Chondrocyte (in vitro differentiated cells): ENCODE measurements around the gene NBAS. TPM values are rescaled to one million over a fixed set of nuclear protein-coding genes. Genes with fewer than 3 reads are reported as not detected.
"Not testable (repeated sequence)": the region's sequence is repeated elsewhere in the genome, so short reads cannot be mapped to it uniquely, and the experiment has no call there.

Experiments
- DNase-seq: peaks from one replicate; pipeline ENCODE4 v3.0.0; 2021; ENCODE audit warnings: mixed read lengths, low spot score
- H3K27ac Mint-ChIP-seq: one replicate; pipeline ENCODE4 v1.8.0; 2021; ENCODE audit warnings: mild to moderate bottlenecking, moderate library complexity, mixed read lengths; ENCODE audit not compliant: unreplicated experiment
- H3K27me3 Mint-ChIP-seq: 2 replicates; pipeline ENCODE4 v1.8.0; 2021; ENCODE audit warnings: low read depth, mixed read lengths
- H3K36me3 Mint-ChIP-seq: 2 replicates; pipeline ENCODE4 v1.8.0; 2021; ENCODE audit warnings: low read depth, mixed read lengths
- H3K4me1 Mint-ChIP-seq: 2 replicates; pipeline ENCODE4 v1.8.0; 2021; ENCODE audit warnings: low read depth, mild to moderate bottlenecking, mixed read lengths
- H3K4me3 Mint-ChIP-seq: one replicate; pipeline ENCODE4 v1.8.0; 2021; ENCODE audit warnings: mild to moderate bottlenecking, moderate library complexity, mixed read lengths; ENCODE audit not compliant: unreplicated experiment
- H3K9me3 Mint-ChIP-seq: 2 replicates; pipeline ENCODE4 v1.8.0; 2021; ENCODE audit warnings: low read depth, mixed read lengths
- total RNA-seq: library from RNA; stranded (reverse); gene quantifications from 3 replicates; pipeline ENCODE4 v1.2.1, GENCODE V29; 2021
- TF ChIP-seq, protein P1 (sequence below): fragments of 200-600 bp; sonication (generic); IDR thresholded peaks from 2 replicates; pipeline ENCODE4 v1.5.0; 2021; ENCODE audit warnings: antibody characterized with exemption, mild to moderate bottlenecking, moderate library complexity

Gene NBAS
- total RNA-seq, 1 donor from 2014 or later, result 47.6 TPM

DNA sequence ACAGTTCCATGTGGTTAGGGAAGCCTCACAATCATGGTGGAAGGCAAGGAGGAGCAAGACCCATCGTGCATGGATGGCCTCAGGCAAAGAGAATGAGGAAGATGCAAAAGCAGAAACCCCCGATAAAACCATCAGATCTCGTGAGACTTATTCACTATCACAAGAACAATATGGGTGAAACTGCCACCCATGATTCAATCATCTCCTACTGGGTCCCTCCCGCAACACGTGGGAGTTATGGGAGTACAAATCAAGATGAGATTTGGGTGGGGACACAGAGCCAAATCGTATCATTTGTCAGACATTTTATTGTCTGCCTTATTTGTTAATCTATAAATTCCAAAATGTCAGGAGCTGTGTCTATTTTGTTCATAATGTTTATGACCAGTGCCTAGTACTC is 17.6 kb downstream of the NBAS start:
- H3K4me1 Mint-ChIP-seq, result peaks cover 8% of the 10 kb centered on the region
- H3K27me3 Mint-ChIP-seq, result no peaks in the 10 kb centered on the region
- no peak overlapping the region for H3K4me3 Mint-ChIP-seq
- no peak overlapping the region for H3K27ac Mint-ChIP-seq
- TF ChIP-seq, protein P1, sequence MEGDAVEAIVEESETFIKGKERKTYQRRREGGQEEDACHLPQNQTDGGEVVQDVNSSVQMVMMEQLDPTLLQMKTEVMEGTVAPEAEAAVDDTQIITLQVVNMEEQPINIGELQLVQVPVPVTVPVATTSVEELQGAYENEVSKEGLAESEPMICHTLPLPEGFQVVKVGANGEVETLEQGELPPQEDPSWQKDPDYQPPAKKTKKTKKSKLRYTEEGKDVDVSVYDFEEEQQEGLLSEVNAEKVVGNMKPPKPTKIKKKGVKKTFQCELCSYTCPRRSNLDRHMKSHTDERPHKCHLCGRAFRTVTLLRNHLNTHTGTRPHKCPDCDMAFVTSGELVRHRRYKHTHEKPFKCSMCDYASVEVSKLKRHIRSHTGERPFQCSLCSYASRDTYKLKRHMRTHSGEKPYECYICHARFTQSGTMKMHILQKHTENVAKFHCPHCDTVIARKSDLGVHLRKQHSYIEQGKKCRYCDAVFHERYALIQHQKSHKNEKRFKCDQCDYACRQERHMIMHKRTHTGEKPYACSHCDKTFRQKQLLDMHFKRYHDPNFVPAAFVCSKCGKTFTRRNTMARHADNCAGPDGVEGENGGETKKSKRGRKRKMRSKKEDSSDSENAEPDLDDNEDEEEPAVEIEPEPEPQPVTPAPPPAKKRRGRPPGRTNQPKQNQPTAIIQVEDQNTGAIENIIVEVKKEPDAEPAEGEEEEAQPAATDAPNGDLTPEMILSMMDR, result no peak
- DNase-seq, result no peak
- no peaks in the 10 kb centered on the region for H3K9me3 Mint-ChIP-seq
- H3K36me3 Mint-ChIP-seq, result peaks cover 10% of the 10 kb centered on the region

DNA sequence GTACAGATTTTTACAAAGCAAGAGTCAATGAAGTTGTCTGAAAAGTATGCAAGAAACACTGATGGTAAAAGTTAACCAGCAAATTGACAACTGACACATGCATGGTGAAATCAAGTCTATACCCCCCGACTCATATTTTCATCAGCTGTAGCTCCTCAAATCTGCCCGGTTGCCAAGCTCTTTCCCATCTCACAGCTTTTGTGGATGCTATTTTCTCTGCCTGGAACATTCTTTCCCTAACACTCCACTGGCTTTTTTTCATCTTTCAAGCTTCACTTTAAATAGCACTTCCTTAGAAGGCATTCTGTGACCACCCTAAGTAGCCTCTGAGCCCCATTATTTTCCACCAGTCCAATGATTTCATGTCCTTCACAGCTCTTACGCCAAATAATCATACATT is 18.1 kb downstream of the NBAS start:
- no peak overlapping the region for H3K4me3 Mint-ChIP-seq
- H3K36me3 Mint-ChIP-seq, result peaks cover 9% of the 10 kb centered on the region
- H3K4me1 Mint-ChIP-seq, result peaks cover 8% of the 10 kb centered on the region
- TF ChIP-seq, protein P1, result no peak
- no peak for DNase-seq
- no peaks in the 10 kb centered on the region for H3K9me3 Mint-ChIP-seq
- H3K27ac Mint-ChIP-seq, result peak overlapping the region; percentile 10
- H3K27me3 Mint-ChIP-seq, result no peaks in the 10 kb centered on the region

DNA sequence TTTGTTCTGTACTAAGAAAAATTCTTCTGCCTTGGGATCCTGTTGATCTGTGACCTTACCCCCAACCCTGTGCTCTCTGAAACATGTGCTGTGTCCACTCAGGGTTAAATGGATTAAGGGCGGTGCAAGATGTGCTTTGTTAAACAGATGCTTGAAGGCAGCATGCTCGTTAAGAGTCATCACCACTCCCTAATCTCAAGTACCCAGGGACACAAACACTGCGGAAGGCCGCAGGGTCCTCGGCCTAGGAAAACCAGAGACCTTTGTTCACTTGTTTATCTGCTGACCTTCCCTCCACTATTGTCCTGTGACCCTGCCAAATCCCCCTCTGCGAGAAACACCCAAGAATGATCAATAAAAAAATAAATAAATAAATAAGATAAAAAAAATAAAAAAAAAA is 18.9 kb downstream of the NBAS start:
- not testable (repeated sequence) for DNase-seq, H3K27me3 Mint-ChIP-seq, H3K4me1 Mint-ChIP-seq, H3K36me3 Mint-ChIP-seq, H3K9me3 Mint-ChIP-seq, H3K27ac Mint-ChIP-seq, H3K4me3 Mint-ChIP-seq

DNA sequence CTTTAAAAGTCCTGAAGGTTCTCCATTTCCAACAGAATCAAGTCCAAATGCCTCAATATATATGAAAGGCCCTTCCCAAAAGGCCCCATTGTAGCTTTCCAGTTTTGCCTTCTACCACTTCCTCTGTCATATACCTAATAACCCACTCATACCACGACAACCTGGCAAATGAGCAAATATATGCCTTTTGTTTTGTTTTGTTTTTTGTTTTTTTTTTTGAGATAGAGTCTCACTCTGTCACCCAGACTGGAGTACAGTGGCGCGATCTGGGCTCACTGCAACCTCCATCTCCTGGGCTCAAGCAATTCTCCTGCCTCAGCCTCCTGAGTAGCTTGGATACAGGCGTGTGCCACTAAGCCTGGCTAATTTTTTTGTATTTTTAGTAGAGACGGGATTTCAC is 20.6 kb downstream of the NBAS start:
- peaks cover 12% of the 10 kb centered on the region for H3K36me3 Mint-ChIP-seq
- H3K4me1 Mint-ChIP-seq, H3K27ac Mint-ChIP-seq, H3K4me3 Mint-ChIP-seq, DNase-seq, H3K27me3 Mint-ChIP-seq, H3K9me3 Mint-ChIP-seq: not testable (repeated sequence)

DNA sequence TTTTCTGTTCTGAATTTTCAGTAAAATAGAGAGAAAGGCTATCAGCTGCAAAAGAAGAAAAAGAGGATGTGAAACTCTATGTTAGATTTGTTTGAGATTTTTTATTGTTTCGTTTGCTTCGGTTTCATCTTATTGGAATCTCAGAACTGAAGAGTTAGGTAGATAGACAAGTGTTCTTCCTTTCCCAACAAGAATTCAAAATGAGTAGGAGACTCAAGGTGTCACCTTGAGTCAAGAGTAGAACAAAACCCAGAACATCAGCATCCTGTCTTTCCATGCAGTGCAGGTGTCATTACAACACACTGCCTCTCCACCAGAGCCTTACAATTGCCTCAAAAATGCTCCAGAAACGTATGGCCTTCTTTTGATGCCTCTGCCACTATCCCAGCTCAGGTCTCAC is 21.1 kb downstream of the NBAS start:
- TF ChIP-seq, protein P1, result no peak
- H3K4me3 Mint-ChIP-seq, result no peak overlapping the region
- peaks cover 12% of the 10 kb centered on the region for H3K36me3 Mint-ChIP-seq
- H3K9me3 Mint-ChIP-seq, result peaks cover 4% of the 10 kb centered on the region
- H3K27ac Mint-ChIP-seq, result no peak overlapping the region
- H3K27me3 Mint-ChIP-seq, result no peaks in the 10 kb centered on the region
- H3K4me1 Mint-ChIP-seq, result peaks cover 8% of the 10 kb centered on the region
- DNase-seq, result no peak

DNA sequence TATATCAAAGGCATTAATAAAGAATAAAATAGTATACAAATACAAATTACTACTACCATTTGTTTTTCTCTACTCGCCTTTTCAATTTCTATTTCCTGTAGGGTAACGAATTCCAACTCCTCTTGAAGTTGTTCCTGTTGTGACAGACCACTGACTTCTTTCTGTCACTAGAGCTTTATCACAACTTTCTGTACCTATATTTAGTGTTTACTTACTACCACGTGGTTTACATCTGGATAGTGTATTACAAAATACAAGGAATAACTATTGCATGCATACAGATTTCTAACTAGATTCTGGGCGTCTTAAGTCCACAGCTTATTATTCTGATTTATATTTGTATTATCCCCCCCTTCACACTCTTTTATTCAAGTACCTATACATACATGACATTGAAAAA is 22.3 kb downstream of the NBAS start:
- H3K27ac Mint-ChIP-seq, result no peak overlapping the region
- peaks cover 8% of the 10 kb centered on the region for H3K4me1 Mint-ChIP-seq
- H3K9me3 Mint-ChIP-seq, result peaks cover 4% of the 10 kb centered on the region
- no peaks in the 10 kb centered on the region for H3K27me3 Mint-ChIP-seq
- peaks cover 16% of the 10 kb centered on the region for H3K36me3 Mint-ChIP-seq
- DNase-seq, result no peak
- no peak overlapping the region for H3K4me3 Mint-ChIP-seq
- TF ChIP-seq, protein P1, result no peak
